NCI-H510A (cell line): ENCODE data around the gene LRBA.
A peak's percentile ranks its signal among the peaks of the same experiment; 100 is the strongest.
"Not testable (repeated sequence)": the region's sequence is repeated elsewhere in the genome, so short reads cannot be mapped to it uniquely, and the experiment has no call there.

Experiments
- DNase-seq: peaks from one replicate; lab custom pipeline; 2025; lab: John Stamatoyannopoulos, UW

Gene LRBA, protein sequence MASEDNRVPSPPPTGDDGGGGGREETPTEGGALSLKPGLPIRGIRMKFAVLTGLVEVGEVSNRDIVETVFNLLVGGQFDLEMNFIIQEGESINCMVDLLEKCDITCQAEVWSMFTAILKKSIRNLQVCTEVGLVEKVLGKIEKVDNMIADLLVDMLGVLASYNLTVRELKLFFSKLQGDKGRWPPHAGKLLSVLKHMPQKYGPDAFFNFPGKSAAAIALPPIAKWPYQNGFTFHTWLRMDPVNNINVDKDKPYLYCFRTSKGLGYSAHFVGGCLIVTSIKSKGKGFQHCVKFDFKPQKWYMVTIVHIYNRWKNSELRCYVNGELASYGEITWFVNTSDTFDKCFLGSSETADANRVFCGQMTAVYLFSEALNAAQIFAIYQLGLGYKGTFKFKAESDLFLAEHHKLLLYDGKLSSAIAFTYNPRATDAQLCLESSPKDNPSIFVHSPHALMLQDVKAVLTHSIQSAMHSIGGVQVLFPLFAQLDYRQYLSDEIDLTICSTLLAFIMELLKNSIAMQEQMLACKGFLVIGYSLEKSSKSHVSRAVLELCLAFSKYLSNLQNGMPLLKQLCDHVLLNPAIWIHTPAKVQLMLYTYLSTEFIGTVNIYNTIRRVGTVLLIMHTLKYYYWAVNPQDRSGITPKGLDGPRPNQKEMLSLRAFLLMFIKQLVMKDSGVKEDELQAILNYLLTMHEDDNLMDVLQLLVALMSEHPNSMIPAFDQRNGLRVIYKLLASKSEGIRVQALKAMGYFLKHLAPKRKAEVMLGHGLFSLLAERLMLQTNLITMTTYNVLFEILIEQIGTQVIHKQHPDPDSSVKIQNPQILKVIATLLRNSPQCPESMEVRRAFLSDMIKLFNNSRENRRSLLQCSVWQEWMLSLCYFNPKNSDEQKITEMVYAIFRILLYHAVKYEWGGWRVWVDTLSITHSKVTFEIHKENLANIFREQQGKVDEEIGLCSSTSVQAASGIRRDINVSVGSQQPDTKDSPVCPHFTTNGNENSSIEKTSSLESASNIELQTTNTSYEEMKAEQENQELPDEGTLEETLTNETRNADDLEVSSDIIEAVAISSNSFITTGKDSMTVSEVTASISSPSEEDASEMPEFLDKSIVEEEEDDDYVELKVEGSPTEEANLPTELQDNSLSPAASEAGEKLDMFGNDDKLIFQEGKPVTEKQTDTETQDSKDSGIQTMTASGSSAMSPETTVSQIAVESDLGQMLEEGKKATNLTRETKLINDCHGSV (N-terminal part only)

DNA sequence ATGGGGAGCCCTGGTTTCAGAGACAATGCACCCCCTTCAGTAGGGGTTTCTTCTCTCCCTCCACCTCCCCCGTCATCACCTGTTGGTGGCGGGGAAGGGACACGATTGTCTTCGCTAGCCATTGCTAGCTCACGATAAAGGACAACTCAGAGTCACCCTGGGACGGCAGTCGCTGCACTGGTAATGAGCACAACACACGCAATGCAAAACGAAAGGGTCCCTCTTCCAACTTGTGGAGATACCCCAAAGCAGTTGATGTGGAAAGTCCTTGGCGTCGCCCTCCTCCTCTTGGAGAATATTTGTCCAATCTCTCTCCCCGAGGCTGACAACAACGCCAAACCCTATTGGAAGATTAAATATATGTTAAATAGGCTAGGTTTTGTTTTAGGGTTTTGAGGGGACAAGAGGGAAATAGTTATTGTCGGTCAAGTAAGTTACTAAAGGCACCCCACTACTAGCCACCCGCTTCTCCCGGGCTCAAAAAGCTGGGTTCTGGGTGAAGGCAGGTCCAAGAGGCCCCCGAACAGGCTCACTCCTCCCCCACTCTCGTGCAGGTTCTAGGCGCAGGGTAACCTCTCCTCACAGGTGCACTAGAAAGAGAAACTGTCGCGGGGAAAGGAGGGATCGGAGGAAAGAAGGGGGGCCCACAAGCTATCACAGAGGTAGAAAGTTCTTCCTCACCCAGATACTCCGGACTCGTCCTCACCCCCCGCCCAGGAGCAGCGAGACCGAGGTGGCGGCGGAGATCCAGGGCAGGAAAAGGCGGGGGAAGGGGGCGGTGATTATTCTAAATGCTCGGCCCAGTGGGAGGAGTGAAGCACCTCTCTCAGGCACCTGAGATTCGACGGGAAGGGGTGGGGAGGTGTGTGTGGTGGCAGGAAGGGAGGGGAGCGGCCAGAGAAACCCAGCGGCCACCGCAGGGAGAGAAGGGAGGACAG lies at the start of gene LRBA:
Gene LRBA, minus strand, starts transcription at position 764 of the 938 bp plus-strand sequence. Its CDS starts 642 bp downstream, at position 122.
- peak; percentile 85 for DNase-seq

DNA sequence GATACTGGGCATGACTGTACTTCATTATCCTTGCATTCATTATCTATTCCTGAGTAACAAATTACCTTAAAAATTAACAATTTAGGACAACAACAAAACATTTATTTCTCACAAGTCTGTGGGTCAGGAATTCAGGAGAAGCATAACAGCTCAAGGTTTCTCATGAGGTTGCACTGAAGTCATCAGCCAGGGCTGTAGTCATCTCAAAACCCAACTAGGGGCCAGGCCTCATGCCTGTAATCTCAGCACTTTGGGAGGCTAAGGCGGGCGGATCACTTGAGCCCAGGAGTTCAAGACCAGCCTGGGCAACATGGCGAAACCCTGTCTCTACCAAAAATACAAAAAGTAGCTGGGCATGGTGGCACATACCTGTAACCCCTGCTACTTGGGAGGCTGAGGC lies 48.1 kb upstream of the LRBA start:
- not testable (repeated sequence) for DNase-seq

DNA sequence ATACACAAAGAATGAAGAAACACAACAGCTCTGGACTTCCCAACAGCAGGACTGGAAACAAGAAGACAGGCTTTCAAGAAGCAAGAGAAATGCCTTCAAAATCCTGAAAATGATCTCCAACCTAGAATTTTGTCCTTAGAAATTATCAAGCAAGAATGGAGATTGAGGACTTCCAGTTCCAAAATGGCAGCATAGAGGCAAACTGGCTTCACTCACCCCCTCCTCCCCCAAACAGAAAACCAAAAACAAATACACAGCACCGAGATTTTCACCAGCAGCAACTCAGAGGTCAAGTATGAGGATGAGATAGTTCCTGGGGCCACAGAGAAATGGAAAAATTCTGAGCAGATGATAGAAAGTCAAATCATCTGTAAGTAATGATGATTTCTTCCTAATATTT lies 40.5 kb upstream of the LRBA start:
- DNase-seq = no peak

DNA sequence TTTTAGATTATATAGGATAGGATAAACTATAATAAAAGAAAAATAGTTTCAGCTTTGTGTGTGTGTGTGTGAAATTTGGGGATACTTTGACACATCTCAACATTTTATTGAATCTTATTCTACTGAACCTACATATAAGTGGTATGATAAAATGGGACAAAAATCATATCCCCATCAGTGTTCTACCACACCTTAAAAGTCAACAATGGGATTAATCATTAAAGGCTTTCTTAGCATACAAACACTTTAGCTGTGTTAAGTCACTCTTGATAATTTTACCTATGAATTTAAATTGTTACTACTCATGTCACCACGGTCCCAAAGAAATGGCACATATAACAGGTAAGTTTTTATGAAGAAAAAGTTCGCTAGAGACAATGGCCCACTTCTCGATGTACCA lies 37.7 kb upstream of the LRBA start:
- no peak for DNase-seq

DNA sequence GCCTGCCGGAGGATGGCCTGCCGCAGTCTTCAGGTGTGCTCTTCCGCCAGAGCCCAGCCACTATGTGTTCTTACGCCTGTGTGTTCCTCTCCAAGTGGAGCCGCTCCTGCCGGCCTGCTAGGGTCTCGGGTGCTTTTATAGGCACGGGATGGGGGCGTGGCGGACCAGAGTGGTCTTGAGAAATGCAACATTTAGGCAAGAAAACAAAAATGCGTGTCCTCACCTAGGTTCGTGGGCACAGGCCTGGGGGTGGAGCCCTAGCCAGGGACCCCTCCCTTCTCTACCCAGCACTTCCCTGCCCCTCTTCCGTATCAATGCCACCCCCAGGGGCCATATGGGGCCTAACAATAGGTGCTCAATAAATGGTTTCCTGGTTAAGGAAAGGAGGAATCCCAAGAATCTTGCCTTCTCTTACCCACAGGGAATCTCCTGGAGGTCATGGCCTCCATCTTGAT lies 34.4 kb upstream of the LRBA start:
- no peak for DNase-seq

DNA sequence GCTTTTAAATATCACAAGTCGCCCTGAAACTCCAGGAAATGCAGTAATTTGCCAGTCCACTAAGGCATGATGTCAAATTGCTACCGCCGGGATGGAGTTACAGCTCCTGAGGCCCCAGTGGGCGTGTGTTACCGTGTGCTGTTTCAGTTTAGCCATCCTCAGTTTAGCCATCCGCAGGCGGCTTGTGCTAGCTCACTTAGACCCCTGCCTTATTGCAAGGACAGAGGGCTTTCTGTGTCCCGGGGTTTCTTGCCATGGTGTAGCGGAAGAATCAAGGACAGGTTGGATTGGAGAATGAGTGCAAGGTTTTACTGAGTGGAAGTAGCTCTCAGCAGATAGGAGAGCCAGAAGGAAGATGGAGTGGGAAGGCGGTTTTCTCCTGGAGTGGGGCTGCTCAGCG lies 33.8 kb upstream of the LRBA start:
- DNase-seq = no peak

DNA sequence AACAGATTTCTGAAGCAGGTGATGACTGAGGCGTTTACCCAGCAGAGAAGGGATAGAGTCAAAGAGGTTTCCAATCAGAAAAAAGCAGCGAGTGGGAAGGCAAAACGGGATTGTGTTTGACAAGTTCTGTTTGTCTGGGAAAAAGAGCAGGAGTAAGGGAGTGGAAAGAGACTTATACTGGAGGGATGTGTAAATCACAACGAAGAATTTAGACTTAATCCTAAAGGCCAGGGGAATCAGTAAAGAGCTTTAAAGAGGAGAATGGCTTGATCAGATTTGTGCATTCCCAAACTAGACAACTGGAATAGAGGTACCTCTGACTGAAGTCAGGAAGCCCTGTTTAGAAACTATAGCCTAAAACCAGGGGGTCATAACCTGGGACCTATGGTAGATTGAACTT lies 31.5 kb upstream of the LRBA start:
- no peak for DNase-seq

DNA sequence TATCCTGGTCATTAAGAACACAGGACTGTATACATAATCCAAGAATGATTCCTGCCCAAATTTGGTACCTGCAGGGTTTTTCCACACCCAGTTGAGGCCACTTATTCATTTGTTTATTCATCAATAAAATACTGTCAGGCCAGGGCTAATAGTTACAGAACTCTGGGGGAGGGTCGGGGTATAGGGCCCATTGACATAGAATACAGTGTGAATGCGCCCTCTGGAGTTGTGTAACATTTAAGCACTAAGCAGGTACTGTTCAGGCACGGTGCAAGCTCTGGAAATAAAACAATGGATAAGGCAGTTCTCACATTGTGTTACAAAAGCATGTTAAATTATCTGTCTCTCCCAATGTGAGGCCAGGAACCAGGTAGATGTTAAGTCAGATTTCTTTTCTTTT lies 30.8 kb upstream of the LRBA start:
- peak; percentile 54 for DNase-seq

DNA sequence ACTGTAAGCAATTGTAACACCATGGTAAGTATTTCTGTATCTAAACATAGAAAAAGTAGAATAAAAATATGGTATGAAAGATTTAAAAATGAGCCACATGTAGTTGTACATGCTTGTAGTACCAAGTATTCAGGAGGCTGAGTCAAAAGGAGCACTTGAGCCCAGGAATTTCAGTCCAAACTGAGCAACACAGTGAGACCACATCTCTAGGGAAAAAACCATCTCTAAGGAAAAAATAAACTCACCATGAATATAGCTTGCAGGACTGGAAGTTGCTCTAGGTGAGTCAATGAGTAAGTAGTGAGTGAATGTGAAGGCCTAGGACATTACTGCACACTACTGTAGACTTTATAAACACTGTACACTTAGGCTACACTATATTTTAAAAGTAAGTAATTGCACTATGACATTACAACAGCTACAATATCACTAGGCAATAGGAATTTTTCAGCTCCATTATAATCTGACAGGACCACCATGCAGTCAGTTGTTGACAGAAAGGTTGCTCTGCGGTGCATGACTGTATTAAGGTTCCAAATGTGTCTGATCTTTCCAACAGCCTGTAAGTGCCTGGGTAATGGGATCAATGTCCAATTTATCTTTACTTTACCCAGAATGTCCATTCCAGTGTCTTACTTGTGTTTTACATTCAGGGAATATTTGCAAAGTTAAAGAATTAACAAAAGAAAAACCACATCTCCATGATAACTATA lies 28.9 kb upstream of the LRBA start:
- DNase-seq = no peak

DNA sequence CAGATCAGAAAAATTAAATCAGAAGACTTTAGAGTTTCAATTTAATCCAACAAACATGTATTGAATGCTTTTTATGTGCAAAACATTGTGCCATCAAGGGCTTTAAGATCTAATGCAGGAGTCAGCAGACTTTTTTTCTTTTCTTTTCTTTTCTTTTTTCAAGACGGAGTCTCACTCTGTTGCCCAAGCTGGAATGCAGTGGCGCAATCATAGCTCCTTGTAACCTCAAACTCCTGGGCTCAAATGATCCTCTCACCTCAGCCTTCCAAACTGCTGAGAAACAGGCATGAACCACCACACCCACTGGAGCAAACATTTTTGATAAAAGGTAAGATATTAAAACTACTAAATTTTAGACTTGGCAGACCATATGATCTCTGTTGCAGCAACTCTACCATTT lies 24.6 kb upstream of the LRBA start:
- DNase-seq = no peak

DNA sequence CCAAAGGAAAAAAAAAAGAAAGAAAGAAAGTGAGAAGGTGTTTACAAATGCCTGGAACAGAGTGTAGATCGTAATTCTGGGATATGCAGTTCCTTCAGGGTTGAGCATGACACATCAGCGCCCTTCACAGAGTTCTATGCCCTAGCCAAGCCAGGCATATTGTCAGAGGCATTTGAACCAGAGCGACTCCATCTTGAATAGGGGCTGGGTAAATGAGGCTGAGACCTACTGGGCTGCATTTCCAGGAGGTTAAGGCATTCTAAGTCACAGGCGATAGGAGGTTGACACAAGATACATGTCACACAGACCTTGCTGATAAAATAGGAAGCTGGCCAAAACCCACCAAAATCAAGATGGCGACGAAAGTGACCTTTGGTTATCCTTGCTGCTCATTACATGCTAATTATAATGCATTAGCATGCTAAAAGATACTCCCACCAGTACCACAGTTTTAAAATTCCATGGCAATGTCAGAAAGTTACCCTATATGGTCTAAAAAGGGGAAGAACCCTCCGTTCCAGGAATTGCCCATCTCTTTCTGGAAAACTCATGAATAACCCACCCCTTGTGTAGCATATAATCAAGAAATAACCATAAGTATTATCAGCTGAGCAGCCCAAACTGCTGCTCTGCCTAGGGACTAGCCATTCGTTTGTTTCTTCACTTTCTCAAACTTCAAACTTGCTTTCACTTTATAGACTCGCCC lies 23.5 kb upstream of the LRBA start:
- no peak for DNase-seq

DNA sequence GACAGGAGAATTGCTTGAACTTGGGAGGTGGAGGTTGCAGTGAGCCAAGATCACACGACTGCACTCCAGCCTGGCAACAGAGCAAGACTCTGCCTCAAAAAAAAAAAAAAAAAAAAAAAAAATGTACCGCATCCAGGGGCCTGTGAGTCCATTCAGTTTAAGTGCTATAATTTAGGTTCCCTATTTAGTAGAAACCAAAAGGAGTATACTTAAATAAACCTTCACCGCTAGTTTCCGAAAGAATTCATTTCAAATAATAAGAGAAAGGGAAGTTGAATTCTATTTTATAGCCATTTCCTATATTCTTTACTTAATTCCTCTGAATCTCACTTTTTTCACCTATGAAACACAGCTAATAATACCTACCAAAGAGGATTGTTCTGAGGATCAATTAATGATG lies 20.8 kb upstream of the LRBA start:
- DNase-seq = no peak

DNA sequence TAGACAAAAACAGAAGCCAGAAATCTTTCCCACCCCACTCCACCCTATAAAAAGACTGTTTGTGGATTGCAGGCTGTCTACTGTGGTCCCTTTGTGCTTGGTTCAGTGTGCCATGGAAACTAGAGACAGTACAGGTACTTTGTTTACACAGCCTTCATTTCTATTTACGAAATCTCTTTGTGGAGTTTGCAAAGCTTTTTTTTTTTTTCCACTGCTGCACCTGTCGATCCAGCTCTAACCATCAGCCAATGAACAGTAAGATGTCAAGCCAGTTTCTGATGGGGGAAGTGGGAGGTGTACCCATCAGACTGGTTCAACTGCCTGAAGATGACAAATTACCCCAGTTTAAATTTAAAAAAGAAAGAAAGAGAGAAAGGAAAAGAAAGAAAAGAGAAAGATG lies 20.2 kb upstream of the LRBA start:
- DNase-seq = peak; percentile 84

DNA sequence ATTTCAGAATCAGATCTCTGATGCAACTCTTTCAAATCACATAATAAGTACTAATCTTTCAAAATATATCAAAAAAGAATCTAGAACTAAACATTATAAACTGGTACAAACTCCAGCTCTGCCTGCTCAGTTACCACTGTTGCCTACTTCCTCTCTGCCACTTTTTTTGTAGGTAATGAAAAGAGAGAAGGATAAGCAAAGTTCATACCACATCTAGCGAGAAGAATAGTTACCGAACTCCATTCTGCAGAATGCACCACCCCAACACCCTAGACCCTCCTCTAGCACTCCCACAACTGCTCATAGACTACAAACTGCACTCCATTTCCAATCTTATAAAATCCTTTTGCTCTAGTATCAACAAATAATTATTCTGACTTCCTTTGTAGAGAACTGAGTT lies 19.7 kb upstream of the LRBA start:
- no peak for DNase-seq

DNA sequence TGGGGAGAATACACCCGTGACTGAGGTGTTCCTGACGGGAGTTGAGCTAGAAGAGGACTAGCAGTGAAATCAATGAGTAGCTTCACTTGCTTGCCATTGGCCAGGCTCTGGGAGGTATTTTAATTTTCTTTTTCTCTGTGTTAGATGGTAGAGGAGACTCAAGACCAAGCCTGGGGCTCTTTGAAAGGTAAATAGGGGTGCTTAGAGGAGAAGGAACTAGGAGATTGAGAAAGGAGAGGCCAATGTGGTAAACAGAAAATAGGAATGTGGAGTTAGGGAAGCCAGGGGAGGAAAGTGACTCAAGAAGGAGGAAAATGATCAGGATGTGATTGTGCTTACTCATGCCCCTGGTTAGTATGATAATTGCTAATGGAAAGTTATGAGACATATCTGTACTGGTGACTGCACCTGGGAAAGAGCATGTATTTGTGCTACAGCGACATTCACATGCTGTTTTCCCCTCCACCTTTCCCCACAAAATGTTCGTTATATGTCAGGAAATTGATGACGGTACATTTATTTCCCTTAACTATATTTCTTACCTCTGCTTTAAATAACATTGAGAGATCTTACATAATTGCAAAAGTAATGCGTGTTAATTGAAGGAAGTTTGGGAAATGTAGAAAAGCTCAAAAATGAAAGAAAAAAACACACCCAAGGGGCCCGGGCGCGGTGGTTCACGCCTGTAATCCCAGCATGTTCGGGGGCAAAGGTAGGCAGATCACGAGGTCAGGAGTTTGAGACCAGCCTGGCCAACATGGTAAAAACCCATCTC lies 16.9 kb upstream of the LRBA start:
- DNase-seq = no peak

DNA sequence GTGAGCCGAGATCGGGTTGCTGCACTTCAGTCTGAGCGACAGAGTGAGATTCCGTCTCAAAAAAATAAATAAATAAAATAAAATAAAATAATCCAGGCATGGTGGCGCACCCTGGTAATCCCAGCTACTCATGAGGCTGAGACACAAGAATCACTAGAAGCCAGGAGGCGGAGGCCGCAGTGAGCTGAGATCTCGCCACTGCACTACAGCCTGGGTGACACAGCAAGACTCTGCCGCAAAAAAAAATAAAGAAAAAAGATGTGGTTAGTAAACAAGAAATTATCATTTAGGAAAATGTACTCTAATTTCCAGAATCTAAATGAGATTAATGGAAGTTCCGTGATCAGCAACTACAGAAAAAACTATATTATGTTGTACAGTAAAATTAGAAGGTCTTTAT lies 14.5 kb upstream of the LRBA start:
- DNase-seq = no peak

DNA sequence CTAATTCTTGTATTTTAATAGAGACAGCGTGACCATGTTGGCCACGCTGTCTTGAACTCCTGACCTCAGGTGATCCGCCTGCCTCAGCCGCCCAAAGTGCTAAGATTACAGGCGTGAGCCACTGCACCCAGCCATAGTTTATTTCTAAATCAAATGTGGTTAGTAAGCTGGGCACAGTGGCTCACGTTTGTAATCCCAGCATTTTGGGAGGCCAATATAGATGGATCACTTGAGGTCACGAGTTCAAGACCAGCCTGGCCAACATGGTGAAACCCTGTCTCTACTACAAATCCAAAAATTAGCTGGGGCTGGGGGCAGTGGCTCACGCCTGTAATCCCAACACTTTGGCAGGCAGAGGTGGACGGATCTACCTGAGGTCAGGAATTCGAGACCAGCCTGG lies 13.9 kb upstream of the LRBA start:
- not testable (repeated sequence) for DNase-seq

DNA sequence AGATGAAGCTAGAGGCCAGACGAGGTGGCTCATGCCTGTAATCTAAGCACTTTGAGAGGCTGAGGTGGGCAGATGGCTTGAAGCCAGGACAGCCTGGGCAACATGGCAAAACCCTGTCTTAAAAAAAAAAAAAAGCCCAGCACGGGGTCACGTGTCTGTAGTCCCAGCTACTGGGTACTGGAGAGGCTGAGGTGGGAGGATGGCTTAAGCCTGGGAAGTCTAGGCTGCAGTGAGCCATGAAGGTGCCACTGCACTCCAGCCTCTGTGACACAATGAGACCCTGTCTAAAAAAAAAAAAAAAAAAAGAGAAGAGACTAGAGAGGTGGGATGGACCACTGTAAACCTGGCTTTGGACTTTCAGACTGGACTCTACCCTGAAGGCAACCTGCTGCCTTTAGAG lies 10.7 kb upstream of the LRBA start:
- no peak for DNase-seq

DNA sequence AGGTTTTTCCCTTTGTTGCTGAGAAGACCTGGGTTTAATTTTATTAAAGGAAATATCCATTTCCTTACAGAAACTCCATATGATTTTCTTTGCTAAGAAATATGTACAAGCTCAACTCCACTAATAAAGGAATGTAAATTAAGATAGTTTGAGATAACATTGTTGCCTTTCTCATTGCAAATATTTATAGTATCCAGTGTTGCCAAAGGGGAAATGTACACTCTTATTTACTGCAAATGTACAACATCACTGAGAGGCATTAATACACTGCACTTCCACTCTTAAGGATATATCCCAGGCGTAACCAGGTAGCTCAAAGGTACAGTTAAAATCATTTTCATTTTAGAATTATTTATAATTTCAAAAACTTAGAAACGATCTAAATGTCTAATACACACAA lies 7.5 kb upstream of the LRBA start:
- no peak for DNase-seq
